MM.1S (cell line): Measurements from ENCODE around the gene MYRFL.

Source experiments
- DNase-seq: peaks from one replicate; pipeline ENCODE4 v3.0.0-alpha.2; 2015
- H2AFZ ChIP-seq: fragments of 300-600 bp; sonication (generic); 2 replicates; pipeline ENCODE4 v1.6.0; 2016; ENCODE audit warnings: antibody characterized with exemption, low read length
- H3F3A ChIP-seq: fragments of 300-600 bp; sonication (generic); 2 replicates; pipeline ENCODE4 v1.6.1; 2016; ENCODE audit warnings: mild to moderate bottlenecking, antibody characterized with exemption, low read length, moderate library complexity, mixed read lengths; ENCODE audit not compliant: insufficient read depth
- H3K27ac ChIP-seq: fragments of 300-600 bp; sonication (generic); 2 replicates; pipeline ENCODE4 v1.5.1; 2016; ENCODE audit warnings: mild to moderate bottlenecking, low read length
- H3K27me3 ChIP-seq: fragments of 300-600 bp; sonication (generic); replicated peaks from 2 replicates; pipeline ENCODE4 v1.6.0; 2016; ENCODE audit warnings: low read length; ENCODE audit not compliant: insufficient read depth
- H3K36me3 ChIP-seq: fragments of 300-600 bp; sonication (generic); replicated peaks from 2 replicates; pipeline ENCODE4 v1.6.1; 2016; ENCODE audit warnings: mild to moderate bottlenecking, low read length, mixed read lengths; ENCODE audit not compliant: insufficient read depth
- H3K4me1 ChIP-seq: fragments of 300-600 bp; sonication (generic); 2 replicates; pipeline ENCODE4 v1.6.1; 2016; ENCODE audit warnings: low read length, mixed read lengths
- H3K4me2 ChIP-seq: fragments of 300-600 bp; sonication (generic); 2 replicates; pipeline ENCODE4 v1.6.0; 2016; ENCODE audit warnings: low read depth, low read length
- H3K4me3 ChIP-seq: fragments of 300-600 bp; sonication (generic); 2 replicates; pipeline ENCODE4 v1.5.1; 2016; ENCODE audit warnings: low read length, mixed read lengths
- H3K79me2 ChIP-seq: fragments of 300-600 bp; sonication (generic); 2 replicates; pipeline ENCODE4 v1.6.1; 2016; ENCODE audit warnings: mixed run types, low read length, mixed read lengths
- H3K9ac ChIP-seq: fragments of 300-600 bp; sonication (generic); 2 replicates; pipeline ENCODE4 v1.6.1; 2016; ENCODE audit warnings: low read length, mixed read lengths
- H3K9me2 ChIP-seq: fragments of 300-600 bp; sonication (generic); replicated peaks from 2 replicates; pipeline ENCODE4 v1.6.1; 2016; ENCODE audit warnings: mild to moderate bottlenecking, low read length, mixed read lengths; ENCODE audit not compliant: insufficient read depth
- H3K9me3 ChIP-seq: fragments of 300-600 bp; sonication (generic); replicated peaks from 2 replicates; pipeline ENCODE4 v1.6.1; 2016; ENCODE audit warnings: mild to moderate bottlenecking, low read length, mixed read lengths; ENCODE audit not compliant: insufficient read depth
- H4K20me1 ChIP-seq: fragments of 300-600 bp; sonication (generic); 2 replicates; pipeline ENCODE4 v1.6.1; 2016; ENCODE audit warnings: mild to moderate bottlenecking, low read length, moderate library complexity, mixed read lengths; ENCODE audit not compliant: insufficient read depth
- EZH2 ChIP-seq: fragments of 300-600 bp; sonication (generic); optimal IDR thresholded peaks from 2 replicates; pipeline ENCODE3; 2017; ENCODE audit warnings: low read depth, mild to moderate bottlenecking, antibody characterized with exemption, low read length, mixed read lengths
- EZH2phosphoT487 ChIP-seq: fragments of 300-600 bp; sonication (generic); IDR thresholded peaks from 2 replicates; pipeline ENCODE4 v1.6.1; 2018; ENCODE audit warnings: antibody characterized with exemption, low read length
- TF ChIP-seq, protein P1 (sequence below): fragments of 300-600 bp; sonication (generic); IDR thresholded peaks from 2 replicates; pipeline ENCODE4 v1.5.1; 2016; ENCODE audit warnings: antibody characterized with exemption, low read length, mixed read lengths

Gene MYRFL

GRCh38 chr12:69935651-69936100 is 110.6 kb downstream of the MYRFL start:
- no peak for TF ChIP-seq EZH2phosphoT487
- no peak for TF ChIP-seq EZH2
- TF ChIP-seq, protein P1, sequence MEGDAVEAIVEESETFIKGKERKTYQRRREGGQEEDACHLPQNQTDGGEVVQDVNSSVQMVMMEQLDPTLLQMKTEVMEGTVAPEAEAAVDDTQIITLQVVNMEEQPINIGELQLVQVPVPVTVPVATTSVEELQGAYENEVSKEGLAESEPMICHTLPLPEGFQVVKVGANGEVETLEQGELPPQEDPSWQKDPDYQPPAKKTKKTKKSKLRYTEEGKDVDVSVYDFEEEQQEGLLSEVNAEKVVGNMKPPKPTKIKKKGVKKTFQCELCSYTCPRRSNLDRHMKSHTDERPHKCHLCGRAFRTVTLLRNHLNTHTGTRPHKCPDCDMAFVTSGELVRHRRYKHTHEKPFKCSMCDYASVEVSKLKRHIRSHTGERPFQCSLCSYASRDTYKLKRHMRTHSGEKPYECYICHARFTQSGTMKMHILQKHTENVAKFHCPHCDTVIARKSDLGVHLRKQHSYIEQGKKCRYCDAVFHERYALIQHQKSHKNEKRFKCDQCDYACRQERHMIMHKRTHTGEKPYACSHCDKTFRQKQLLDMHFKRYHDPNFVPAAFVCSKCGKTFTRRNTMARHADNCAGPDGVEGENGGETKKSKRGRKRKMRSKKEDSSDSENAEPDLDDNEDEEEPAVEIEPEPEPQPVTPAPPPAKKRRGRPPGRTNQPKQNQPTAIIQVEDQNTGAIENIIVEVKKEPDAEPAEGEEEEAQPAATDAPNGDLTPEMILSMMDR: no peak
- H3K4me2 ChIP-seq: no peak overlapping the region
- no peak overlapping the region for H2AFZ ChIP-seq
- no peaks in the 10 kb centered on the region for H3K36me3 ChIP-seq
- H3K9me3 ChIP-seq: no peaks in the 10 kb centered on the region
- no peaks in the 10 kb centered on the region for H3F3A ChIP-seq
- no peaks in the 10 kb centered on the region for H3K27me3 ChIP-seq
- no peaks in the 10 kb centered on the region for H4K20me1 ChIP-seq
- no peak overlapping the region for H3K9ac ChIP-seq
- no peaks in the 10 kb centered on the region for H3K79me2 ChIP-seq
- H3K4me3 ChIP-seq: no peak overlapping the region
- no peak for DNase-seq
- H3K9me2 ChIP-seq: no peaks in the 10 kb centered on the region
- H3K4me1 ChIP-seq: no peaks in the 10 kb centered on the region
- H3K27ac ChIP-seq: no peak overlapping the region

DNA sequence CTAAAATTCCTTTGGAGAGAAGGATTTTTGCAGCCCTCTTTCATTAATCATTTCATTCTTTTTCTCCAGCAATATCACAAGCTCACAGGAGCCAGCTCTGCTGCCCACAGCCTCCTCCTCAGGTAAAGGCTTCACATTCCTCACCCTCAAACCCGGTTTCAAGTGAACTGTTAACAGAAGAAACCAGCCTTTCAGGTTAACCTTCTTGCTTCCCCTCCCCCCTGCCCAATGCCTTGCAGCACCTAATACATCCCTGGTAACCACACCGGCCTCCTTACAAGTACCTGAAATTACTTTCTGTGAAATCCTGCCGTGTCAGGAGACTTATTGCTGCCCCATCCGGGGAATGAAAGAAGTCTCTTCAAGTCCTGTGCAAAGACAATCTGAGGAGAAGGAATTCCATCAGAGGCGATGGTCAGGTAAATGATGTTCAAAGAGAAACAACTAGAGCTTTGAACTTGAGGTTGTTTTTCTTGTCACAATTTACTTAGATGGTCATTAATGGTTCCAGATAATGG is 111.2 kb downstream of the MYRFL start:
- no peak overlapping the region for H3K4me2 ChIP-seq
- no peaks in the 10 kb centered on the region for H3K4me1 ChIP-seq
- H3K79me2 ChIP-seq: no peaks in the 10 kb centered on the region
- no peaks in the 10 kb centered on the region for H4K20me1 ChIP-seq
- H3K27ac ChIP-seq: no peak overlapping the region
- H3K27me3 ChIP-seq: no peaks in the 10 kb centered on the region
- no peaks in the 10 kb centered on the region for H3F3A ChIP-seq
- H3K36me3 ChIP-seq: no peaks in the 10 kb centered on the region
- TF ChIP-seq EZH2phosphoT487 (no peak), EZH2 (no peak)
- TF ChIP-seq, protein P1: no peak
- DNase-seq: no peak
- H2AFZ ChIP-seq: no peak overlapping the region
- no peak overlapping the region for H3K4me3 ChIP-seq
- H3K9ac ChIP-seq: no peak overlapping the region
- no peaks in the 10 kb centered on the region for H3K9me2 ChIP-seq
- H3K9me3 ChIP-seq: no peaks in the 10 kb centered on the region

DNA sequence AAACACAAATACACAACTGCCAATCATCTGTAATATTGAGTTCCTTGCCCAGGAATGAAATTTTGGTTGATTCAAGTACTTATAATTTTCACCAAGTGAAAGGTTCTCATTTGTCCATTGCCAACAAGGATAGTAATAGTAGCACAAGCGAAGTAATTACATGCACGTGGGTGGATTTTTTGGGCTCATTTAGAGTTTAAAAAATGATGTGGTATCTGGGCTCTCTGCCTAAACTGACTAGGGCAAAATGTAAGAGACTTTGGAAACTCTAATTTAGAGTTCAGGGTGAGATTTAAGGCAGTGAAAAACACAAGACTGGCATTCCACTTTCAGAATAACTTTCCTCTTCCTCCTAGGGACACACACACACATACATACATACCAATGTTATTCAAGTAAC is 111.7 kb downstream of the MYRFL start:
- no peaks in the 10 kb centered on the region for H3F3A ChIP-seq
- DNase-seq: no peak
- H3K9me3 ChIP-seq: no peaks in the 10 kb centered on the region
- no peak overlapping the region for H2AFZ ChIP-seq
- no peaks in the 10 kb centered on the region for H3K9me2 ChIP-seq
- no peak overlapping the region for H3K4me3 ChIP-seq
- TF ChIP-seq, protein P1: no peak
- TF ChIP-seq EZH2phosphoT487: no peak
- no peak for TF ChIP-seq EZH2
- no peaks in the 10 kb centered on the region for H4K20me1 ChIP-seq
- H3K27ac ChIP-seq: no peak overlapping the region
- no peaks in the 10 kb centered on the region for H3K36me3 ChIP-seq
- H3K4me1 ChIP-seq: no peaks in the 10 kb centered on the region
- no peaks in the 10 kb centered on the region for H3K27me3 ChIP-seq
- H3K9ac ChIP-seq: no peak overlapping the region
- H3K79me2 ChIP-seq: no peaks in the 10 kb centered on the region
- H3K4me2 ChIP-seq: no peak overlapping the region
